Measurements from ENCODE around the gene ARMC5.
A peak's percentile ranks its signal among the peaks of the same experiment; 100 is the strongest.

Gene ARMC5

DNA sequence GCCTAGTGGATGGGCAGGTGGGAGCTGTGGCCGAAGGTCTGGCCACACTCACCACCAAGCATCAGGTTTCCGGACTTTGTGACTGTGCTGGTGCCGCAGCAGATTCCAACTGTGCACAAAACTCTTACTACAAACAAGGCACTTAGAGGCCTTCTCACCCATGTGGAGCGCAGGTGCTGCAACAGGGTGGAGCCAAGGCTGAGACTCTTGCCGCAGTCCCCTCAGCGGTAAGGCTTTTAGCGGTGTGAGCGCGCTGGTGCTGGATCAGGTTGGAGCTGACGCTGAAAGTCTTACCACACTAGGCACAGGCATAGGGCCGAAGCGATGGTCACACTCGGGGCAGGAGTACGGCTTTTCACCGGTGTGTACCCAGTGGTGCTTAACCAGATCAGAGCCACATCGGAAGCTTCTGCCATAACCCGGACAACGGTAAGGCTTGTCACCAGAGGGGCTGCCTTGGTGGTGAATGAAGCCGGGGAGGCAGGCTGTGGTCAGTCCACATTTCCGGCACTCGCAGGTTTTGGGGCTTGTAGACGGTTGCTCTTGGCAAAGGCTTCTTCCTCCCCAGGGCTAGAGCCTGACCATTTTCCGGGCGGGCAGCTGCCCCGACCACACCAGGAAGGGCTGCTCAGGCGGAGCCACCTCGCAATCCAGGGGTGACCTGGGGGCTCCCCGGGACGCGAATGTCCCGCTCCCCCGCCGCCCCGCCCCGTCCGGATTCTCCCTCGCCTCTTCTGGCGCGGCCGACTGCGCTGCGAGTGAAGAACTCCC is 1.0 kb upstream of the ARMC5 start:
- peak; percentile 67 for DNase-seq (ENCODE audit: low read depth)
- TF ChIP-seq, protein P1, sequence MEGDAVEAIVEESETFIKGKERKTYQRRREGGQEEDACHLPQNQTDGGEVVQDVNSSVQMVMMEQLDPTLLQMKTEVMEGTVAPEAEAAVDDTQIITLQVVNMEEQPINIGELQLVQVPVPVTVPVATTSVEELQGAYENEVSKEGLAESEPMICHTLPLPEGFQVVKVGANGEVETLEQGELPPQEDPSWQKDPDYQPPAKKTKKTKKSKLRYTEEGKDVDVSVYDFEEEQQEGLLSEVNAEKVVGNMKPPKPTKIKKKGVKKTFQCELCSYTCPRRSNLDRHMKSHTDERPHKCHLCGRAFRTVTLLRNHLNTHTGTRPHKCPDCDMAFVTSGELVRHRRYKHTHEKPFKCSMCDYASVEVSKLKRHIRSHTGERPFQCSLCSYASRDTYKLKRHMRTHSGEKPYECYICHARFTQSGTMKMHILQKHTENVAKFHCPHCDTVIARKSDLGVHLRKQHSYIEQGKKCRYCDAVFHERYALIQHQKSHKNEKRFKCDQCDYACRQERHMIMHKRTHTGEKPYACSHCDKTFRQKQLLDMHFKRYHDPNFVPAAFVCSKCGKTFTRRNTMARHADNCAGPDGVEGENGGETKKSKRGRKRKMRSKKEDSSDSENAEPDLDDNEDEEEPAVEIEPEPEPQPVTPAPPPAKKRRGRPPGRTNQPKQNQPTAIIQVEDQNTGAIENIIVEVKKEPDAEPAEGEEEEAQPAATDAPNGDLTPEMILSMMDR (conservative IDR thresholded peaks at IDR 0.05; ENCODE audit: low read depth, low read length), result peak; percentile 48
- peak overlapping the region; percentile 89 for H3K4me3 ChIP-seq (ENCODE audit: low read depth, low read length)

DNA sequence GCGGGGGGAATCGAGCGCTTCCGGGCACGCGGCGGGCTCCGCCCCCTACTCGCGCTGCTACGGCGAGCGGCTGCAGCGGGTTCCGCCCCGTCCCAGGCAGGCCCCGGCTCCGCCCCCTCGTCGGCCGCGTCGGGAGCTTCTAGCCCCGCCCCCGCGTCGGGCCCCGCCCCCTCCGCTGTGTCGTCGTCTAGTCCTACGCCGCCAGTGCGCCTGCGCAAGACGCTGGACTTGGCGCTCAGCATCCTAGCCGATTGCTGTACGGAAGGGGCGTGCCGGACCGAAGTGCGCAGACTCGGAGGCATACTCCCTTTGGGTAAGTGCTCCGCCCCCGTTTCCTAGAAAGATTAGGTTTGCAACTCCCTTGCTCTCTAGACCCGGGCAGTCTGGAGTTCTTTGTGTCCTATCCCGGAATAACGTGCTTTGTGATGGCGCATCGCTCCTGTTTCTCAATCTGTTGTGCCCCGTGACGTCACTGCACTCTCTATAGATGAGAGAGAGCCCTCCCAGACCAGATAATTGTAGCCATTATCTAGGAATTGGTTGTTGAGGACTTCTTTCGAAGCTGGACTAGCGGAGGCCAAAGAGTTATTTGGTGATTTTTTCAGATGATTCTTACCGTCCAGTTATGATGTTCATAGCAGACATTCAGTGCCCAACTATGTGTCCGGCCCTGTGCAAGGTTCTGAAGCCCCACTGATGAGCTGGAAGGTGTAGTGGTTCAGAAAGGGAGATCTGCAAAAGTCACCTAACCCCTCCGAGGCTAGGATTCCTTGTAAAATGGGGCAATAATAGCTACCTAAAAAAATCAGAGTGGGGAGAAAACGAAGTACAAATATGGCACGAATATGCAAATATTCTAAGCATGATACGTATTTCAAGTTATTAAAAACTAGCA is 633 bp downstream of the ARMC5 start:
- peak; percentile 99 for DNase-seq (ENCODE audit: low read depth)
- peak overlapping the region; percentile 89 for H3K4me3 ChIP-seq (ENCODE audit: low read depth, low read length)
- TF ChIP-seq, protein P1 (conservative IDR thresholded peaks at IDR 0.05; ENCODE audit: low read depth, low read length), result no peak

DNA sequence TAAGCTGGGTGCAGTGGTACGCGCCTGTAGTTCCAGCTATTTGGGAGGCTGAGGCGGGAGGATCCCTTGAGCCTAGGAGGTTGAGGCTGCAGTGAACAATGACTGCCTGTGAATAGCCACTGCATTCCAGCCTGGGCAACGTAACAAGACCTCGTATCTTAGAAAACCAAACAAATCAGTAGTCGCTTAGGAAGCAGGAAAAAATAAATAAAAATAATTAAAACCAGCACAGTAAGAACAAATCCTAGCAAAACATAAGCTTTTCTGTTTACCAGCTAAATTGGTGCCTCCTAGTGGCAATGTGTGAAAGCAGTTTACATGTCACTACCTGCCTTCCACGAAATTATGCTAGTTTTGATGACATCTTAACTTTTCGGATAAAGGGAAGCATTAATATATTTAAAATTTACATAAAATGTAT is 1.3 kb downstream of the ARMC5 start:
- H3K4me3 ChIP-seq (ENCODE audit: low read depth, low read length), result peak overlapping the region; percentile 63
- DNase-seq (ENCODE audit: low read depth), result peak; percentile 79
- TF ChIP-seq, protein P1 (conservative IDR thresholded peaks at IDR 0.05; ENCODE audit: low read depth, low read length), result peak; percentile 71

DNA sequence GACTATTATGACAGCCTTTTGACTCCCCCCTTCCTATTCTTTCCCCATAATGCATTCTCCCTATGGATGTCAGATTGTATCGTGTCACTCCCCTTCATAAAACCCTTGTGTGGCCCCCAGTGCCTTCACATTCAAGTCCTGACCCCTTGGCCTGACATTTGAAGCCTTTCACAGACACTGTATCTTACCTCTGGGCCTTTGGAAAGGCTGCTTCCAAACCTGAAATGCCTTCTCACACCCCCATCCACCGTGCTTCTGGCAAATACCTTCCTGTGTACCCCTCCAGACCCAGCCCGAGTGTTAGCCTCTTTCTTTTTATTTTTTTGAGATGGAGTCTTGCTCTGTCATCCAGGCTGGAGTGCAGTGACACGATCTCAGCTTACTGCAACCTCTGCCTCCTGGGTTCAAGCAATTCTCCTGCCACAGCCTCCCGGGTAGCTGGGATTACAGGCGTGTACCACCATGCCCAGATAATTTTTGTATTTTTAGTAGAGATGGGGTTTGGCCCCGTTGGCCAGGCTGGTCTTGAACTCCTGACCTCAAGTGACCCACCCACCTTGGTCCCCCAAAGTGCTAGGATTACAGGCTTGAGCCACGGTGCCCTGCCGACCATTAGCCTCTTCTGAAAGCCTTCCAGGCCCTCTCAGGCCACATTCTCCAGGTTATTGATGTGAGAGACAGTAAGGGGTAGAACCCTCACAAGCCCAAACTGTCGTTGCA is 2.1 kb downstream of the ARMC5 start:
- no peak for DNase-seq (ENCODE audit: low read depth)
- TF ChIP-seq, protein P1 (conservative IDR thresholded peaks at IDR 0.05; ENCODE audit: low read depth, low read length), result no peak
- H3K4me3 ChIP-seq (ENCODE audit: low read depth, low read length), result no peak overlapping the region

DNA sequence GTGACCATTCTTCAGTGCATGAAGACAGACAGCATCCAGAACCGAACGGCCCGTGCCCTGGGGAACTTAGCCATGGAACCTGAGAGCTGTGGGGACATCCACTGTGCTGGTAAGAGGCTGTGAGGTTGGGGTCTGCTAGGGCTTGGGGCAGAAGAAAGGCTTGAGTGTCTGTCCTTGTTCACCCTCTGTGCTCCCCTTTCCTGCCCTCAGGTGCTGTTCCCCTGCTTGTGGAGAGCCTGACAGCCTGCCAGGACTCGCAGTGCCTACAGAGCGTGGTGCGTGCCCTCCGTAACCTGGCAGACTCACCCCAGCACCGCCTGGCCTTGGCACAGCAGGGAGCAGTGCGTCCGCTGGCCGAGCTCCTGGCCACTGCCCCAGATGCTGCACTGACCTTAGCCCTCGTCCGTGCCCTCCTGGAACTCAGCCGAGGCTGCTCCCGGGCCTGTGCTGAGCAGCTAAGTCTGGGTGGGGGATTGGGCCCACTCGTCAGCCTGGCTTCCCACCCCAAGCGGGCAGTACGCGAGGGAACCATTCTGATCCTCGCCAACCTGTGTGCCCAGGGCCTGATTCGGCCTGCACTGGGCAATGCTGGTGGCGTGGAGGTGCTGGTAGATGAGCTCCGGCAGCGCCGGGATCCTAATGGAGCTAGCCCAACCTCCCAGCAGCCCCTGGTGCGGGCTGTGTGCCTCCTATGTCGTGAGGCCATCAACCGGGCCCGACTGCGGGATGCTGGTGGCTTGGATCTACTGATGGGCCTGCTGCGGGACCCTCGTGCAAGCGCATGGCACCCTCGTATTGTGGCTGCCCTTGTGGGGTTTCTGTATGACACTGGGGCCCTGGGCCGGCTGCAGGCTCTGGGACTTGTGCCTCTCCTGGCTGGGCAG is 2.9 kb downstream of the ARMC5 start:
- H3K4me3 ChIP-seq (ENCODE audit: low read depth, low read length), result no peak overlapping the region
- no peak for DNase-seq (ENCODE audit: low read depth)
- TF ChIP-seq, protein P1 (conservative IDR thresholded peaks at IDR 0.05; ENCODE audit: low read depth, low read length), result no peak

DNA sequence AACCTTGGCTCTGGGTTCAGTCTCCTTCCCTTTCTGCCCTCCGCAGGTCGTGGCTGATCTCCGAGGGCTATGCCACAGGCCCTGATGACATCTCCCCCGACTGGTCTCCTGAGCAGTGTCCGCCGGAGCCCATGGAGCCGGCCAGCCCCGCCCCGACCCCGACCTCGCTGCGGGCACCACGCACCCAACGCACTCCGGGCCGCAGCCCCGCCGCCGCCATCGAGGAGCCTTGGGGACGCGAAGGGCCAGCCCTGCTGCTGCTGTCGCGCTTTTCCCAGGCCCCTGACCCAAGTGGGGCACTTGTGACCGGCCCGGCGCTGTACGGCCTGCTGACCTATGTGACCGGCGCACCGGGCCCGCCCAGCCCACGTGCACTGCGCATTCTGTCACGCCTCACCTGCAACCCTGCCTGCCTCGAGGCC is 5.1 kb downstream of the ARMC5 start:
- no peak overlapping the region for H3K4me3 ChIP-seq (ENCODE audit: low read depth, low read length)
- no peak for DNase-seq (ENCODE audit: low read depth)
- TF ChIP-seq, protein P1 (conservative IDR thresholded peaks at IDR 0.05; ENCODE audit: low read depth, low read length), result no peak
